ENCODE measurements around the gene PIWIL1. TPM values are rescaled to one million over a fixed set of nuclear protein-coding genes. Genes with fewer than 3 reads are reported as not detected.

PIWIL1 gene
- total RNA-seq, 4 donors from 2014 or later, result 0.55 TPM; not detected in 3

DNA sequence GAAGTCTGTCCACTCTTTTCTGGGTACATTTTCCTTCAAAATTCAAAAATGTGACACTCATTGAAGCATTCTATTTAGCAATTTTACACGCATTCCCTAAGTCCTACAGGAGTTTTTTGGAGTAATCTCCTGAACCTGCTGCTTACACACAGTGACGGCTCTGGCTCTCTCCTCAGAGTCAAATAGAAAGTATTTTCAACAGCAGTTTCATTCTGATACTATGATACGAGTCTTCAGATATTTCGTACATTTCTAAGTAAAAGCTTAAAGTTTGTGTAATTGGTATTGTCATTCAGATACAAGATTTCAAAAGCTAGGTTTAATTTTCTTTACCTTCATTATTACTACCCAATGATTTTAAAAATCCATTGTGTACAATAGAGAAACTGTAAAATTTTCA, 36.4 kb downstream of the PIWIL1 start:
- TF ChIP-seq POLR2AphosphoS5 (IDR thresholded peaks at IDR 0.05) (no peak), EP300 (IDR thresholded peaks at IDR 0.05; ENCODE audit: low read depth) (no peak), POLR2A (IDR thresholded peaks at IDR 0.05) (no peak)
- TF ChIP-seq, protein P1, sequence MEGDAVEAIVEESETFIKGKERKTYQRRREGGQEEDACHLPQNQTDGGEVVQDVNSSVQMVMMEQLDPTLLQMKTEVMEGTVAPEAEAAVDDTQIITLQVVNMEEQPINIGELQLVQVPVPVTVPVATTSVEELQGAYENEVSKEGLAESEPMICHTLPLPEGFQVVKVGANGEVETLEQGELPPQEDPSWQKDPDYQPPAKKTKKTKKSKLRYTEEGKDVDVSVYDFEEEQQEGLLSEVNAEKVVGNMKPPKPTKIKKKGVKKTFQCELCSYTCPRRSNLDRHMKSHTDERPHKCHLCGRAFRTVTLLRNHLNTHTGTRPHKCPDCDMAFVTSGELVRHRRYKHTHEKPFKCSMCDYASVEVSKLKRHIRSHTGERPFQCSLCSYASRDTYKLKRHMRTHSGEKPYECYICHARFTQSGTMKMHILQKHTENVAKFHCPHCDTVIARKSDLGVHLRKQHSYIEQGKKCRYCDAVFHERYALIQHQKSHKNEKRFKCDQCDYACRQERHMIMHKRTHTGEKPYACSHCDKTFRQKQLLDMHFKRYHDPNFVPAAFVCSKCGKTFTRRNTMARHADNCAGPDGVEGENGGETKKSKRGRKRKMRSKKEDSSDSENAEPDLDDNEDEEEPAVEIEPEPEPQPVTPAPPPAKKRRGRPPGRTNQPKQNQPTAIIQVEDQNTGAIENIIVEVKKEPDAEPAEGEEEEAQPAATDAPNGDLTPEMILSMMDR (IDR thresholded peaks at IDR 0.05), result no peak
- H3K4me1 ChIP-seq, result no peaks in the 10 kb centered on the region

DNA sequence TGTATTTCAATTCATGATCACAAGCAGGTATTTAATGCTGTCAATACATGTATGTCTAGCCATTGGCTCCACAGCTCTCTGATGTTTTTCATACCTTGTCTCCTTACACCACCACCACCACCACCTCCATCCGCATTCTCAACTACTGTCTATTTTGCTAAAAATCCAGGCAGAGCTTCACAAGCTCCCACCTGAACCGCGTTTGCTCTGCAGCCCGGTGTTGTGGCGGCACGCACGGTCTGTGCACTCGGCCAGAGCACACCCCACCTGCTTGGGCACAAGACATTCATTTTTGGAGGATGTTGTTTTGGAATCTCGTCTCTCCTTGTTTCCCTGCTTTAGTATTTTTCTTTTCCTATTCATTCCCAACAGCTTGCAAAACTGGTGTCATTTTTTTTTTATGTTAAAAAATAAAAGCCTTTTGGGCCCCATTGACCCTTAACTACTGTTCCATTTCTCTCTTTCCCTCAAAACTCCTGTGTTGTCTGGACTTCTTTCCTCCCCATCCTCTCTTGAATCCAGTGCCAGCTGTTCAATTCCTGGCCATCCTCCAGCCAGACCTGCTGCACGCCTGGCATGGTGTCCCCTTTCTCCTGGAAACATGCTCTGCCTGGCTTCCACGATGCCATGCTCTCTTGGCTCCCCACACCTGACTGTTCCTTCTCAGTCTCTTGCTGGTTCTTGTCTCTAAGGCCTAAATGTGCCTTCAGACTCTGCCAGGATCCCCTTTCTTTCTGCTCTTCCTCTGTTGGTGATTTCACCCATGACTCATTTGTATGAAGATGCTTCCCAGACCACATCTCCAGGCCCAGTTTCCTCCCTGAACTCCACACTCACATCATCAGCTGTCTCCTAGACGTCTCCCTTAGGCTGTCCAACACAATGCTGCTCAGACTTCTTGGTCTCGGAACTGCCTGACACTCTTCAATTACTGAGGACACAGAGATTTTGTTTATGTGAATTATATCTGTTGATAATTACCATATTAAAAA, 37.9 kb downstream of the PIWIL1 start:
- TF ChIP-seq EP300 (IDR thresholded peaks at IDR 0.05; ENCODE audit: low read depth), result no peak
- no peak for TF ChIP-seq POLR2A (IDR thresholded peaks at IDR 0.05)
- TF ChIP-seq, protein P1 (IDR thresholded peaks at IDR 0.05), result no peak
- TF ChIP-seq POLR2AphosphoS5 (IDR thresholded peaks at IDR 0.05), result no peak
- 74 to 76% methylated on average over 6 to 13 of the region's 13 CpGs for WGBS, 2 donors (ENCODE audit: low coverage in 1 of 2)
- Histone ChIP-seq H3K4me3 (no peak overlapping the region), H3K36me3 (no peaks in the 10 kb centered on the region), H3K27me3 (peaks cover 22% of the 10 kb centered on the region), H3K9me3 (no peaks in the 10 kb centered on the region), H3K4me1 (no peaks in the 10 kb centered on the region), H3K27ac (no peak overlapping the region)
- no peak for DNase-seq
- intact Hi-C loops (cut with DNase I; ENCODE audit: low total_unique reads) (no loop called here), in situ Hi-C loops (cut with MboI; ENCODE audit: low pct_ligation_motif_present in 1 of 4, low pct_unique_long_range_greater_than_20kb in 1 of 4, low sequenced_read_pairs in 3 of 4) (no loop called here)

More for the DNA sequence above, 36.4 kb downstream of the PIWIL1 start:
- intact Hi-C loops (cut with DNase I; ENCODE audit: low total_unique reads), result no loop called here
- no peak for DNase-seq
- Histone ChIP-seq H3K36me3 (no peaks in the 10 kb centered on the region), H3K27me3 (peaks cover 24% of the 10 kb centered on the region), H3K4me3 (no peak overlapping the region), H3K27ac (no peak overlapping the region), H3K9me3 (no peaks in the 10 kb centered on the region)
- 71 to 89% methylated on average over 4 of the region's 4 CpGs for WGBS, 2 donors (ENCODE audit: low coverage in 1 of 2)
- in situ Hi-C loops (cut with MboI; ENCODE audit: low pct_ligation_motif_present in 1 of 4, low pct_unique_long_range_greater_than_20kb in 1 of 4, low sequenced_read_pairs in 3 of 4), result no loop called here

DNA sequence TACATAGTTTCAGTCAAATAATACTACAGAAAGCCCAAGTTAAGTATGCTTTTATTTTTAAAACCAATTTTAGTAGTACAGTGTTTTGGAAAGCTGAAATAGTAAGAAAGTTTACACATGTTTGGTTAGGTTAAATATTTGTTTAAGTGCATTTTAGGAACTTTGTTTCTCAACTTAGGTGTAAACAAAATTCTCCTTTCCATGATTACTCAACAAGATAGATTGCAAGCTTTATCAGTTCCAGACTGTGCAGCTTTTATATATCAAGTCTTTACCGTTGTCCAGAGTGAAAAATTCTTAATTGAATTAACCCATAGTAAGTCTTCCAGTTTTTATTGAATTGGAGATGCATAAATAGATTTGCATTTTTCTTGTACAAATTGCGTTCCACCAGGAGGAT, 45.1 kb downstream of the PIWIL1 start:
- 62% methylated on average over 2 of the region's 2 CpGs for WGBS, 2 donors (ENCODE audit: low coverage in 1 of 2)
- intact Hi-C loops (cut with DNase I; ENCODE audit: low total_unique reads), result no loop called here
- H3K27ac ChIP-seq, result no peak overlapping the region
- H3K4me3 ChIP-seq, result no peak overlapping the region
- TF ChIP-seq POLR2AphosphoS5 (IDR thresholded peaks at IDR 0.05) (no peak), EP300 (IDR thresholded peaks at IDR 0.05; ENCODE audit: low read depth) (no peak), POLR2A (IDR thresholded peaks at IDR 0.05) (no peak)
- TF ChIP-seq, protein P1 (IDR thresholded peaks at IDR 0.05), result no peak
- DNase-seq, result no peak
- no peaks in the 10 kb centered on the region for H3K4me1 ChIP-seq
- in situ Hi-C loops (cut with MboI; ENCODE audit: low pct_ligation_motif_present in 1 of 4, low pct_unique_long_range_greater_than_20kb in 1 of 4, low sequenced_read_pairs in 3 of 4), result no loop called here
- no peaks in the 10 kb centered on the region for H3K9me3 ChIP-seq
- no peaks in the 10 kb centered on the region for H3K36me3 ChIP-seq
- no peaks in the 10 kb centered on the region for H3K27me3 ChIP-seq

DNA sequence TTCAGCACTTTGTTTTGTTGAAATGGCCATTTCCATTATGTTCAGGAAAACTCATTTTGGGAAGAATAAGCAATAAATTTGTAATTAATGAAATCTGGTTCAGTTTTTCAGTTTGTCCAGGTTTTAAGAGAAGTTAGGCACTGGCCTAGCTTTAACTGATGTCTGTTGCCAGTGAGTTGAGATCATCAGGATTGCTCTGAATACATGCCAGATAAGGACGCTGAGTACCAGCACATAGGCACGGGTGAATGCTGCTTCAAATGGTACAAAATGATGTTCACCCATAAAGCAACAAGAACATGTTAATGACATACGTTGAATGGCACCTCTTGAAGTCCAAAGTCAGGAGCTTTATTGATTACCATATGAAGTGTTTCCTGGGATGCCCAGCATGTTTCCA, 46.5 kb downstream of the PIWIL1 start:
- TF ChIP-seq, protein P1 (IDR thresholded peaks at IDR 0.05), result no peak
- TF ChIP-seq POLR2A (IDR thresholded peaks at IDR 0.05) (no peak), EP300 (IDR thresholded peaks at IDR 0.05; ENCODE audit: low read depth) (no peak), POLR2AphosphoS5 (IDR thresholded peaks at IDR 0.05) (no peak)
- in situ Hi-C loops (cut with MboI; ENCODE audit: low pct_ligation_motif_present in 1 of 4, low pct_unique_long_range_greater_than_20kb in 1 of 4, low sequenced_read_pairs in 3 of 4) (no loop called here), intact Hi-C loops (cut with DNase I; ENCODE audit: low total_unique reads) (no loop called here)
- no peak for DNase-seq
- Histone ChIP-seq H3K27ac (no peak overlapping the region), H3K4me3 (no peak overlapping the region), H3K9me3 (no peaks in the 10 kb centered on the region), H3K4me1 (no peaks in the 10 kb centered on the region), H3K36me3 (no peaks in the 10 kb centered on the region), H3K27me3 (no peaks in the 10 kb centered on the region)
- WGBS, 2 donors (ENCODE audit: low coverage in 1 of 2), result 17 to 57% methylated on average over 1 to 3 of the region's 3 CpGs

Measured in transverse colon (tissue), 4 donors.